HEK293 (cell line): ENCODE measurements around the gene BAZ2B.
"Not testable (repeated sequence)": the region's sequence is repeated elsewhere in the genome, so short reads cannot be mapped to it uniquely, and the experiment has no call there.

Experiments used
- CTCF ChIA-PET: fragments of 350-600 bp; formaldehyde crosslinking; extraction: SDS; loops from one replicate; lab custom pipeline; 2021; ENCODE audit warnings: antibody characterized with exemption; lab: Yijun Ruan, JAX
- POLR2A ChIA-PET: fragments of 300-600 bp; formaldehyde crosslinking; extraction: SDS; loops from one replicate; lab custom pipeline; 2020; ENCODE audit warnings: antibody characterized with exemption, inconsistent platforms; lab: Yijun Ruan, JAX
- H3K27ac ChIP-seq: fragments of 200-500 bp; sonication (Bioruptor generic); 2 replicates; pipeline ENCODE4 v1.5.1; 2014; ENCODE audit warnings: low read depth, low read length, control low read depth, inconsistent platforms; ENCODE audit errors: extremely low read depth
- H3K36me3 ChIP-seq, 2 experiments: fragments of 200-500 bp in 1 of 2; sonication (Bioruptor generic) in 1 of 2; 1 replicate in 1 of 2; 2 replicates in 1 of 2; pipeline ENCODE4 v1.5.1; 2014 to 2017; ENCODE audit warnings: inconsistent platforms in 2 of 2, low read length in 2 of 2; ENCODE audit not compliant: control insufficient read depth in 2 of 2, insufficient read depth in 1 of 2
- H3K4me1 ChIP-seq: fragments of 200-500 bp; sonication (Bioruptor generic); 2 replicates; pipeline ENCODE4 v1.5.1; 2014; ENCODE audit warnings: mild to moderate bottlenecking, low read length, inconsistent platforms; ENCODE audit not compliant: control insufficient read depth, insufficient read depth
- H3K4me3 ChIP-seq: 2 replicates; pipeline ENCODE4 v1.5.1; 2011; ENCODE audit warnings: low read depth, mild to moderate bottlenecking, control low read depth, low read length, moderate library complexity
- H3K9me3 ChIP-seq: fragments of 200-500 bp; sonication (Bioruptor generic); 2 replicates; pipeline ENCODE4 v1.5.1; 2014; ENCODE audit warnings: low read depth, low read length, inconsistent platforms; ENCODE audit not compliant: control insufficient read depth, insufficient read depth
- IKZF3 ChIP-seq: fragments of 450-650 bp; IDR thresholded peaks from 2 replicates; pipeline ENCODE4 v1.5.0; 2018; ENCODE audit warnings: missing biosample characterization, mild to moderate bottlenecking, missing genetic modification characterization, moderate library complexity
- PRDM10 ChIP-seq: fragments of 450-650 bp; formaldehyde crosslinking; IDR thresholded peaks from 2 replicates; pipeline ENCODE4 v1.5.1; 2016; ENCODE audit warnings: missing biosample characterization, missing genetic modification characterization
- RBAK ChIP-seq: fragments of 450-650 bp; formaldehyde crosslinking; IDR thresholded peaks from 2 replicates; pipeline ENCODE4 v1.5.1; 2016; ENCODE audit warnings: missing biosample characterization, missing genetic modification characterization
- ZBTB44 ChIP-seq: fragments of 450-650 bp; IDR thresholded peaks from 2 replicates; pipeline ENCODE4 v1.5.1; 2018; ENCODE audit warnings: missing biosample characterization, mild to moderate bottlenecking, missing genetic modification characterization
- ZNF133 ChIP-seq: fragments of 450-650 bp; formaldehyde crosslinking; IDR thresholded peaks from 2 replicates; pipeline ENCODE4 v1.5.1; 2016; ENCODE audit warnings: missing biosample characterization, missing genetic modification characterization
- ZNF140 ChIP-seq: fragments of 450-650 bp; formaldehyde crosslinking; IDR thresholded peaks from 2 replicates; pipeline ENCODE4 v1.5.1; 2016; ENCODE audit warnings: missing biosample characterization, missing genetic modification characterization
- ZNF2 ChIP-seq: fragments of 450-650 bp; formaldehyde crosslinking; IDR thresholded peaks from 2 replicates; pipeline ENCODE4 v1.5.1; 2016; ENCODE audit warnings: missing biosample characterization, missing genetic modification characterization
- ZNF280C ChIP-seq: fragments of 450-650 bp; formaldehyde crosslinking; IDR thresholded peaks from 2 replicates; pipeline ENCODE4 v1.5.1; 2016; ENCODE audit warnings: missing biosample characterization, missing genetic modification characterization
- ZNF350 ChIP-seq: fragments of 450-650 bp; formaldehyde crosslinking; IDR thresholded peaks from 2 replicates; pipeline ENCODE4 v1.5.0; 2017; ENCODE audit warnings: missing biosample characterization, mild to moderate bottlenecking, missing genetic modification characterization
- ZNF416 ChIP-seq: fragments of 450-650 bp; formaldehyde crosslinking; IDR thresholded peaks from 2 replicates; pipeline ENCODE4 v1.5.1; 2016; ENCODE audit warnings: missing biosample characterization, missing genetic modification characterization
- ZNF501 ChIP-seq: fragments of 450-650 bp; formaldehyde crosslinking; IDR thresholded peaks from 2 replicates; pipeline ENCODE4 v1.5.1; 2016; ENCODE audit warnings: missing biosample characterization, missing genetic modification characterization
- ZNF510 ChIP-seq: fragments of 450-650 bp; formaldehyde crosslinking; IDR thresholded peaks from 2 replicates; pipeline ENCODE4 v1.5.1; 2018; ENCODE audit warnings: mild to moderate bottlenecking, missing genetic modification characterization, missing biosample characterization; ENCODE audit not compliant: insufficient replicate concordance
- ZNF518A ChIP-seq: fragments of 450-650 bp; formaldehyde crosslinking; conservative IDR thresholded peaks from 2 replicates; pipeline ENCODE4 v1.5.1; 2016; ENCODE audit warnings: low read depth, missing biosample characterization, missing genetic modification characterization
- ZNF670 ChIP-seq: fragments of 450-650 bp; formaldehyde crosslinking; IDR thresholded peaks from 2 replicates; pipeline ENCODE4 v1.5.1; 2016; ENCODE audit warnings: missing biosample characterization, missing genetic modification characterization, low read depth
- ZSCAN23 ChIP-seq: fragments of 450-650 bp; formaldehyde crosslinking; IDR thresholded peaks from 2 replicates; pipeline ENCODE4 v1.5.1; 2016; ENCODE audit warnings: missing biosample characterization, missing genetic modification characterization
- ZSCAN30 ChIP-seq: fragments of 450-650 bp; IDR thresholded peaks from 2 replicates; pipeline ENCODE4 v1.5.1; 2018; ENCODE audit warnings: missing biosample characterization, mild to moderate bottlenecking, missing genetic modification characterization, moderate library complexity

The BAZ2B gene

DNA sequence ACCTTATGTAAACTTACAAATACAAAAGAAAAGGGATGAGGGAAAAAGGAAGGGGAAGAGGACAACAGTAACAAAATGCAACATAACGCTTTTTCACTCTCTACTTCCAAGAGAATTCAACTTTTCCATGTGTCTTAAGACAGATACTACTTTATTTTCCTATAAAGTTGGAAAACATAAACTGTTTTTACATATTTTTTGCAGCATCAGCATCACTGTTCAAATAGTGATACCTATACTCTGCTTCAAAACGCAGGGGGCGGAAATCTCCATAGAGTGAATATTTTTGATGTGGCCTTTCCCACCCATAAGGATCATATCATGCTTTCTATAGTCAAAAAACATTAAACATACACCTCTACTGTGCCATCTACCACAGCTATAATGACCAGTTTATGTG is 77.5 kb downstream of the BAZ2B start:
- CTCF ChIA-PET: interaction anchor here (0.6 kb wide), 2 partner anchors 78 to 1398 kb away, joined by 3 read pairs; no protein-coding TSS in a partner anchor
- POLR2A ChIA-PET: no interaction called here
- no peak overlapping the region for H3K27ac ChIP-seq

DNA sequence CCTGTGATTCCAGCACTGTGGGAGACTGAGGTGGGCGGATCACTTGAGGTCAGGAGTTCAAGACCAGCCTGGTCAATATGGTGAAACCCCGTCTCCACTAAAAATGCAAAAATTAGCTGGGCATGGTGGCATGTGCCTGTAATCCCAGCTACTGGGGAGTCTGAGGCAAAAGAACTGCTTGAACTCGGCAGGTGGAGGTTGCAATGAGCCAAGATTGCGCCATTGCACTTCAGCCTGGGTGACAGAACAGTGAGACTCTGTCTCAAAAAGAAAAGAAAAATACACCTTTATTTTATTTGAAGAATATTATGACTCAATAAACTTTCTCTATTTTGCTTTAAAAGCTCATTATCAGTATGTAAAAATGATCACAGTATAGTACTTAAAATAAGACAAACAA is 81.1 kb downstream of the BAZ2B start:
- H3K27ac ChIP-seq, H3K4me1 ChIP-seq, CTCF ChIA-PET, H3K9me3 ChIP-seq, POLR2A ChIA-PET, H3K36me3 ChIP-seq, H3K4me3 ChIP-seq: not testable (repeated sequence)

More for the DNA sequence above, 77.5 kb downstream of the BAZ2B start:
- H3K4me3 ChIP-seq: no peak overlapping the region
- H3K9me3 ChIP-seq: no peaks in the 10 kb centered on the region
- TF ChIP-seq ZNF2 (tag by site-specific recombination): no peak
- TF ChIP-seq ZSCAN30: no peak
- TF ChIP-seq ZNF518A (tag by site-specific recombination): no peak
- TF ChIP-seq ZNF416 (tag by site-specific recombination): no peak
- TF ChIP-seq ZSCAN23: no peak
- TF ChIP-seq ZBTB44 (tag by site-specific recombination): no peak
- no peak for TF ChIP-seq ZNF280C (tag by site-specific recombination)
- no peak for TF ChIP-seq PRDM10
- TF ChIP-seq ZNF670 (tag by site-specific recombination): no peak
- TF ChIP-seq RBAK (tag by site-specific recombination): no peak
- no peak for TF ChIP-seq ZNF350
- no peak for TF ChIP-seq IKZF3
- TF ChIP-seq ZNF133 (tag by site-specific recombination): no peak
- TF ChIP-seq ZNF510 (tag by site-specific recombination): no peak
- no peak for TF ChIP-seq ZNF140 (tag by site-specific recombination)
- no peak for TF ChIP-seq ZNF501 (tag by site-specific recombination)
- H3K36me3 ChIP-seq: peaks cover 0 to 5% of the 10 kb centered on the region in 2 experiments; a peak in 1 of 3 replicates
- H3K4me1 ChIP-seq: no peaks in the 10 kb centered on the region
